H9 (cell line): ENCODE data around the gene NDUFA6. TPM values are rescaled to one million over a fixed set of nuclear protein-coding genes. Genes with fewer than 3 reads are reported as not detected.
"Not testable (repeated sequence)": the region's sequence is repeated elsewhere in the genome, so short reads cannot be mapped to it uniquely, and the experiment has no call there.

Experiments
- DNase-seq: peaks from one replicate; pipeline ENCODE4 v3.0.0-alpha.2; 2017
- H2AFZ ChIP-seq: one replicate; pipeline ENCODE4 v1.6.1; 2013; ENCODE audit warnings: mild to moderate bottlenecking, low read length, control low read depth, moderate library complexity
- H2AK5ac ChIP-seq: 2 replicates; pipeline ENCODE4 v1.6.1; 2013; ENCODE audit warnings: low read length, control low read depth, mixed read lengths; ENCODE audit not compliant: insufficient read length
- H2BK120ac ChIP-seq: one replicate; pipeline ENCODE4 v1.6.1; 2013; ENCODE audit warnings: low read depth, mild to moderate bottlenecking, low read length, control low read depth, inconsistent platforms; ENCODE audit not compliant: poor library complexity, severe bottlenecking
- H2BK12ac ChIP-seq: 2 replicates; pipeline ENCODE4 v1.6.1; 2013; ENCODE audit warnings: low read length, control low read depth, mixed read lengths, low read depth; ENCODE audit not compliant: insufficient read length
- H2BK15ac ChIP-seq: 2 replicates; pipeline ENCODE4 v1.6.1; 2013; ENCODE audit warnings: low read depth, low read length, control low read depth
- H2BK20ac ChIP-seq: one replicate; pipeline ENCODE4 v1.6.1; 2013; ENCODE audit warnings: low read depth, mild to moderate bottlenecking, low read length, control low read depth, inconsistent platforms; ENCODE audit not compliant: poor library complexity, severe bottlenecking
- H2BK5ac ChIP-seq: 2 replicates; pipeline ENCODE4 v1.6.1; 2013; ENCODE audit warnings: low read length, control low read depth, mixed read lengths; ENCODE audit not compliant: insufficient read length
- H3K14ac ChIP-seq: 2 replicates; pipeline ENCODE4 v1.6.1; 2013; ENCODE audit warnings: low read length, control low read depth; ENCODE audit not compliant: insufficient read depth
- H3K18ac ChIP-seq: 2 replicates; pipeline ENCODE4 v1.6.1; 2013; ENCODE audit warnings: low read depth, mild to moderate bottlenecking, mixed read lengths, low read length, control low read depth; ENCODE audit not compliant: insufficient read length
- H3K23ac ChIP-seq: 2 replicates; pipeline ENCODE4 v1.6.1; 2013; ENCODE audit warnings: low read length, control low read depth, mixed read lengths, low read depth; ENCODE audit not compliant: insufficient read length
- H3K23me2 ChIP-seq: 2 replicates; pipeline ENCODE4 v1.6.1; 2013; ENCODE audit warnings: low read depth, mild to moderate bottlenecking, mixed read lengths, low read length, control low read depth; ENCODE audit not compliant: insufficient read length, poor library complexity, severe bottlenecking
- H3K27ac ChIP-seq: 2 replicates; pipeline ENCODE4 v1.5.1; 2013; ENCODE audit warnings: low read length, control low read depth, mixed read lengths, low read depth; ENCODE audit not compliant: insufficient read length
- H3K27me3 ChIP-seq: 2 replicates; pipeline ENCODE4 v1.6.1; 2013; ENCODE audit warnings: low read length, control low read depth, inconsistent platforms; ENCODE audit not compliant: insufficient read depth
- H3K4ac ChIP-seq: 2 replicates; pipeline ENCODE4 v1.6.1; 2013; ENCODE audit warnings: low read depth, mild to moderate bottlenecking, control low read depth, inconsistent platforms, low read length, moderate library complexity
- H3K4me1 ChIP-seq: 2 replicates; pipeline ENCODE4 v1.6.1; 2013; ENCODE audit warnings: low read length, control low read depth, inconsistent platforms; ENCODE audit not compliant: insufficient read depth
- H3K4me2 ChIP-seq: 2 replicates; pipeline ENCODE4 v1.6.1; 2013; ENCODE audit warnings: low read length, control low read depth, mixed read lengths; ENCODE audit not compliant: insufficient read length, insufficient read depth
- H3K56ac ChIP-seq: 2 replicates; pipeline ENCODE4 v1.6.1; 2013; ENCODE audit warnings: low read depth, mild to moderate bottlenecking, mixed read lengths, low read length, control low read depth; ENCODE audit not compliant: insufficient read length
- H3K79me1 ChIP-seq: 2 replicates; pipeline ENCODE4 v1.6.1; 2013; ENCODE audit warnings: low read depth, mild to moderate bottlenecking, moderate library complexity, low read length, control low read depth, inconsistent platforms; ENCODE audit not compliant: insufficient read depth, poor library complexity, severe bottlenecking
- H3K79me2 ChIP-seq: 2 replicates; pipeline ENCODE4 v1.6.1; 2013; ENCODE audit warnings: low read length, control low read depth, inconsistent platforms; ENCODE audit not compliant: insufficient read depth
- H3K9ac ChIP-seq: 2 replicates; pipeline ENCODE4 v1.6.1; 2013; ENCODE audit warnings: low read length, control low read depth, mixed read lengths; ENCODE audit not compliant: insufficient read length; ENCODE audit errors: extremely low read depth
- H3K9me3 ChIP-seq: one replicate; pipeline ENCODE4 v1.6.1; 2013; ENCODE audit warnings: low read depth, low read length, inconsistent platforms; ENCODE audit not compliant: control insufficient read depth
- H3T11ph ChIP-seq: one replicate; pipeline ENCODE4 v1.6.1; 2013; ENCODE audit warnings: mild to moderate bottlenecking, low read length, control low read depth, inconsistent platforms
- H4K20me1 ChIP-seq: one replicate; pipeline ENCODE4 v1.6.1; 2013; ENCODE audit not compliant: control insufficient read depth, insufficient read length, insufficient read depth
- H4K5ac ChIP-seq: 2 replicates; pipeline ENCODE4 v1.6.1; 2013; ENCODE audit warnings: low read depth, mild to moderate bottlenecking, mixed read lengths, low read length, control low read depth; ENCODE audit not compliant: insufficient read length
- H4K8ac ChIP-seq: replicated peaks from 2 replicates; pipeline ENCODE4 v1.6.1; 2013; ENCODE audit warnings: low read length, control low read depth, mixed read lengths, low read depth; ENCODE audit not compliant: insufficient read length
- H4K91ac ChIP-seq: 2 replicates; pipeline ENCODE4 v1.6.1; 2013; ENCODE audit warnings: low read depth, mild to moderate bottlenecking, moderate library complexity, mixed read lengths, low read length, control low read depth; ENCODE audit not compliant: insufficient read length
- H3K27ac Mint-ChIP-seq, 3 experiments: 2 replicates in 2 of 3; 3 replicates in 1 of 3; pipeline ENCODE4 v1.8.0; 2020 to 2021; ENCODE audit warnings: mixed read lengths in 3 of 3, mild to moderate bottlenecking in 1 of 3, moderate library complexity in 1 of 3
- H3K27me3 Mint-ChIP-seq: 2 replicates; pipeline ENCODE4 v1.8.0; 2021; ENCODE audit warnings: low read depth, mild to moderate bottlenecking, moderate library complexity, mixed read lengths
- H3K36me3 Mint-ChIP-seq, 3 experiments: 2 replicates in 2 of 3; 3 replicates in 1 of 3; pipeline ENCODE4 v1.8.0; 2020 to 2021; ENCODE audit warnings: low read depth in 3 of 3, mixed read lengths in 3 of 3; ENCODE audit not compliant: insufficient read depth in 1 of 3
- H3K4me1 Mint-ChIP-seq, 2 experiments: 2 replicates each; pipeline ENCODE4 v1.8.0; 2020; ENCODE audit warnings: mixed read lengths in 2 of 2
- H3K4me3 Mint-ChIP-seq, 2 experiments: 2 replicates in 1 of 2; 3 replicates in 1 of 2; pipeline ENCODE4 v1.8.0; 2020 to 2021; ENCODE audit warnings: mild to moderate bottlenecking in 2 of 2, mixed read lengths in 2 of 2, moderate library complexity in 1 of 2
- H3K9me3 Mint-ChIP-seq, 2 experiments: 2 replicates in 1 of 2; 3 replicates in 1 of 2; pipeline ENCODE4 v1.8.0; 2020; ENCODE audit warnings: mild to moderate bottlenecking in 2 of 2, mixed read lengths in 2 of 2, moderate library complexity in 1 of 2
- CTCF ChIP-seq: fragments of 200-600 bp; sonication (generic); conservative IDR thresholded peaks from 3 replicates; pipeline ENCODE4 v1.8.0; 2021; ENCODE audit warnings: antibody characterized with exemption, mild to moderate bottlenecking
- WGBS: extraction: QIAGEN DNeasy Blood & Tissue Kit; methylation state at CpG from one replicate; pipeline ENCODE4 v1.1.7; 2013; ENCODE audit warnings: missing lambda C conversion rate, low lambda C conversion rate, mixed read lengths; ENCODE audit not compliant: insufficient read length; ENCODE audit errors: extremely low coverage; 5-methylcytosine and 5-hydroxymethylcytosine counted together
- total RNA-seq: library from RNA; stranded (reverse); gene quantifications from 2 replicates; pipeline ENCODE4 v1.2.1, GENCODE V29; 2021

Gene NDUFA6
- total RNA-seq, 1 experiment from 2014 or later, result 91.7 TPM

- not testable (repeated sequence) for H3K4me1 ChIP-seq, H3K4me3 Mint-ChIP-seq, H3K56ac ChIP-seq, H3K23me2 ChIP-seq, H2AFZ ChIP-seq, H3K27ac ChIP-seq, H2BK15ac ChIP-seq, H3K23ac ChIP-seq, H4K8ac ChIP-seq, H3K18ac ChIP-seq, H3K27me3 ChIP-seq, H2BK5ac ChIP-seq, H4K20me1 ChIP-seq, H3K9ac ChIP-seq, H3T11ph ChIP-seq, H3K79me1 ChIP-seq, DNase-seq, H3K27ac Mint-ChIP-seq, H2BK20ac ChIP-seq, H4K5ac ChIP-seq, H3K4me2 ChIP-seq, H4K91ac ChIP-seq, H3K4ac ChIP-seq, H2AK5ac ChIP-seq, H2BK12ac ChIP-seq, H3K9me3 ChIP-seq, H3K79me2 ChIP-seq, H2BK120ac ChIP-seq, H3K14ac ChIP-seq
- peak; percentile 42; the same call in 2 of the 3 replicates for TF ChIP-seq CTCF
- Mint-ChIP-seq H3K9me3 (peaks cover 17 to 23% of the 10 kb centered on the region in 2 experiments), H3K27me3 (peaks cover 34% of the 10 kb centered on the region), H3K36me3 (peaks cover 0 to 13% (median 10%) of the 10 kb centered on the region in 3 experiments; a peak in 5 of 7 replicates), H3K4me1 (peaks cover 7 to 10% of the 10 kb centered on the region in 2 experiments)
- WGBS, result no CpG with 5 or more reads among the region's 4 CpGs
These were observed 22.2 kb upstream of the NDUFA6 start for GRCh38 chr22:42112793-42113192.
